Measurements from ENCODE around the gene LCE3E. TPM values are rescaled to one million over a fixed set of nuclear protein-coding genes. Genes with fewer than 3 reads are reported as not detected.
"Not testable (repeated sequence)": the region's sequence is repeated elsewhere in the genome, so short reads cannot be mapped to it uniquely, and the experiment has no call there.

Gene LCE3E
- total and polyA plus RNA-seq, 4 experiments from 2014 or later, result not detected

GRCh38 chr1:152579526-152579925 lies 12.9 kb upstream of the LCE3E start:
- DNase-seq; H3K36me3 Mint-ChIP-seq; H3K4me3 ChIP-seq (ENCODE audit: low read length in 2 of 2); H3K9me3 ChIP-seq (ENCODE audit: control insufficient read depth in 1 of 2, low read length in 2 of 2); H3K9me3 Mint-ChIP-seq; POLR2A ChIA-PET (ENCODE audit: partially characterized antibody); CTCF ChIA-PET (ENCODE audit: partially characterized antibody); H3K27ac Mint-ChIP-seq; H3K27ac ChIP-seq (ENCODE audit: low read depth, low read length); H3K4me1 ChIP-seq (ENCODE audit: insufficient read depth, low read length); H3K27me3 ChIP-seq (ENCODE audit: insufficient read depth, low read length); H3K4me1 Mint-ChIP-seq; H3K36me3 ChIP-seq (ENCODE audit: insufficient read depth, low read length); intact Hi-C loops (cut with micrococcal nuclease); H3K4me3 Mint-ChIP-seq: not testable (repeated sequence)
- peaks cover 15 to 21% of the 10 kb centered on the region in 2 donors for H3K27me3 Mint-ChIP-seq

- Histone ChIP-seq H3K36me3 (ENCODE audit: insufficient read depth, low read length) (no peaks in the 10 kb centered on the region), H3K27ac (ENCODE audit: low read depth, low read length) (no peak overlapping the region), H3K4me3 (ENCODE audit: low read length in 2 of 2) (no peak overlapping the region), H3K27me3 (ENCODE audit: insufficient read depth, low read length) (no peaks in the 10 kb centered on the region), H3K4me1 (ENCODE audit: insufficient read depth, low read length) (no peaks in the 10 kb centered on the region), H3K9me3 (ENCODE audit: control insufficient read depth in 1 of 2, low read length in 2 of 2) (no peaks in the 10 kb centered on the region)
- H3K27me3 Mint-ChIP-seq, result peaks cover 24 to 36% of the 10 kb centered on the region in 2 donors
- ChIA-PET CTCF (ENCODE audit: partially characterized antibody) (no interaction called here), POLR2A (ENCODE audit: partially characterized antibody) (no interaction called here)
- DNase-seq, result no peak
- no peak overlapping the region for H3K27ac Mint-ChIP-seq
- peaks cover 0 to 3% (median 0%) of the 10 kb centered on the region in 4 donors for H3K4me1 Mint-ChIP-seq
- no peaks in the 10 kb centered on the region for H3K36me3 Mint-ChIP-seq
- intact Hi-C loops (cut with micrococcal nuclease), result no loop called here
- H3K4me3 Mint-ChIP-seq, result no peak overlapping the region
- peaks cover 0 to 3% (median 0%) of the 10 kb centered on the region in 8 donors for H3K9me3 Mint-ChIP-seq
Observed at GRCh38 chr1:152577168-152577567, 10.6 kb upstream of the LCE3E start.

GRCh38 chr1:152565535-152566215 lies 905 bp downstream of the LCE3E start:
- intact Hi-C loops (cut with micrococcal nuclease), result no loop called here
- H3K36me3 ChIP-seq (ENCODE audit: insufficient read depth, low read length), result no peaks in the 10 kb centered on the region
- H3K4me3 ChIP-seq (ENCODE audit: low read length in 2 of 2), result no peak overlapping the region
- POLR2A ChIA-PET (ENCODE audit: partially characterized antibody), result no interaction called here
- CTCF ChIA-PET (ENCODE audit: partially characterized antibody), result no interaction called here
- no peaks in the 10 kb centered on the region for H3K4me1 Mint-ChIP-seq
- H3K36me3 Mint-ChIP-seq, result no peaks in the 10 kb centered on the region
- peaks cover under 1 to 4% of the 10 kb centered on the region in 2 donors for H3K27me3 Mint-ChIP-seq
- no peak overlapping the region for H3K27ac Mint-ChIP-seq
- H3K9me3 ChIP-seq (ENCODE audit: control insufficient read depth in 1 of 2, low read length in 2 of 2), result no peaks in the 10 kb centered on the region
- H3K4me3 Mint-ChIP-seq, result no peak overlapping the region
- no peaks in the 10 kb centered on the region for H3K4me1 ChIP-seq (ENCODE audit: insufficient read depth, low read length)
- DNase-seq, result no peak
- no peak overlapping the region for H3K27ac ChIP-seq (ENCODE audit: low read depth, low read length)
- H3K9me3 Mint-ChIP-seq, result peaks cover 0 to 25% (median 15%) of the 10 kb centered on the region in 8 donors
- H3K27me3 ChIP-seq (ENCODE audit: insufficient read depth, low read length), result no peaks in the 10 kb centered on the region

GRCh38 chr1:152565115-152565514 lies 1.5 kb downstream of the LCE3E start:
- no peak overlapping the region for H3K27ac Mint-ChIP-seq
- no peaks in the 10 kb centered on the region for H3K36me3 Mint-ChIP-seq
- CTCF ChIA-PET (ENCODE audit: partially characterized antibody), result no interaction called here
- no peaks in the 10 kb centered on the region for H3K4me1 Mint-ChIP-seq
- peaks cover 0 to 20% (median 14%) of the 10 kb centered on the region in 8 donors for H3K9me3 Mint-ChIP-seq
- H3K27ac ChIP-seq (ENCODE audit: low read depth, low read length), result no peak overlapping the region
- POLR2A ChIA-PET (ENCODE audit: partially characterized antibody), result no interaction called here
- no peaks in the 10 kb centered on the region for H3K9me3 ChIP-seq (ENCODE audit: control insufficient read depth in 1 of 2, low read length in 2 of 2)
- no peak overlapping the region for H3K4me3 ChIP-seq (ENCODE audit: low read length in 2 of 2)
- H3K27me3 Mint-ChIP-seq, result peaks cover 0 to 4% of the 10 kb centered on the region in 2 donors
- H3K4me3 Mint-ChIP-seq, result no peak overlapping the region
- no peaks in the 10 kb centered on the region for H3K27me3 ChIP-seq (ENCODE audit: insufficient read depth, low read length)
- intact Hi-C loops (cut with micrococcal nuclease), result no loop called here
- no peaks in the 10 kb centered on the region for H3K4me1 ChIP-seq (ENCODE audit: insufficient read depth, low read length)
- H3K36me3 ChIP-seq (ENCODE audit: insufficient read depth, low read length), result no peaks in the 10 kb centered on the region
- DNase-seq, result no peak

- H3K27me3 Mint-ChIP-seq; H3K27ac ChIP-seq (ENCODE audit: low read depth, low read length); H3K4me3 Mint-ChIP-seq; H3K27me3 ChIP-seq (ENCODE audit: insufficient read depth, low read length); POLR2A ChIA-PET (ENCODE audit: partially characterized antibody); H3K27ac Mint-ChIP-seq; CTCF ChIA-PET (ENCODE audit: partially characterized antibody); H3K36me3 Mint-ChIP-seq; H3K4me1 ChIP-seq (ENCODE audit: insufficient read depth, low read length); H3K9me3 ChIP-seq (ENCODE audit: control insufficient read depth in 1 of 2, low read length in 2 of 2); H3K36me3 ChIP-seq (ENCODE audit: insufficient read depth, low read length); H3K4me3 ChIP-seq (ENCODE audit: low read length in 2 of 2); H3K4me1 Mint-ChIP-seq; H3K9me3 Mint-ChIP-seq; intact Hi-C loops (cut with micrococcal nuclease); DNase-seq: not testable (repeated sequence)
Observed at GRCh38 chr1:152548358-152548757, 18.2 kb downstream of the LCE3E start.

GRCh38 chr1:152546704-152547103 lies 19.9 kb downstream of the LCE3E start:
- CTCF ChIA-PET (ENCODE audit: partially characterized antibody), result no interaction called here
- POLR2A ChIA-PET (ENCODE audit: partially characterized antibody), result no interaction called here
- intact Hi-C loops (cut with micrococcal nuclease), result no loop called here

GRCh38 chr1:152543820-152544219 lies 22.8 kb downstream of the LCE3E start:
- Mint-ChIP-seq H3K36me3 (no peaks in the 10 kb centered on the region), H3K4me1 (no peaks in the 10 kb centered on the region), H3K4me3 (no peak overlapping the region), H3K9me3 (peaks cover 0 to 6% (median 0%) of the 10 kb centered on the region in 8 donors), H3K27me3 (peaks cover 14 to 24% of the 10 kb centered on the region in 2 donors), H3K27ac (no peak overlapping the region)
- POLR2A ChIA-PET (ENCODE audit: partially characterized antibody), result no interaction called here
- Histone ChIP-seq H3K4me3 (ENCODE audit: low read length in 2 of 2) (no peak overlapping the region), H3K36me3 (ENCODE audit: insufficient read depth, low read length) (no peaks in the 10 kb centered on the region), H3K27ac (ENCODE audit: low read depth, low read length) (no peak overlapping the region), H3K9me3 (ENCODE audit: control insufficient read depth in 1 of 2, low read length in 2 of 2) (no peaks in the 10 kb centered on the region), H3K27me3 (ENCODE audit: insufficient read depth, low read length) (no peaks in the 10 kb centered on the region), H3K4me1 (ENCODE audit: insufficient read depth, low read length) (no peaks in the 10 kb centered on the region)
- CTCF ChIA-PET (ENCODE audit: partially characterized antibody), result no interaction called here
- DNase-seq, result no peak
- intact Hi-C loops (cut with micrococcal nuclease), result no loop called here

More at GRCh38 chr1:152546704-152547103, 19.9 kb downstream of the LCE3E start:
- Histone ChIP-seq H3K27ac (ENCODE audit: low read depth, low read length) (no peak overlapping the region), H3K36me3 (ENCODE audit: insufficient read depth, low read length) (no peaks in the 10 kb centered on the region), H3K27me3 (ENCODE audit: insufficient read depth, low read length) (no peaks in the 10 kb centered on the region), H3K4me1 (ENCODE audit: insufficient read depth, low read length) (no peaks in the 10 kb centered on the region), H3K9me3 (ENCODE audit: control insufficient read depth in 1 of 2, low read length in 2 of 2) (no peaks in the 10 kb centered on the region), H3K4me3 (ENCODE audit: low read length in 2 of 2) (no peak overlapping the region)
- Mint-ChIP-seq H3K27me3 (peaks cover 7 to 14% of the 10 kb centered on the region in 2 donors), H3K9me3 (peaks cover 0 to 7% (median 1%) of the 10 kb centered on the region in 8 donors), H3K4me1 (no peaks in the 10 kb centered on the region), H3K27ac (no peak overlapping the region), H3K4me3 (no peak overlapping the region), H3K36me3 (no peaks in the 10 kb centered on the region)
- no peak for DNase-seq

GRCh38 chr1:152539901-152540300 lies 26.7 kb downstream of the LCE3E start:
- Mint-ChIP-seq H3K4me1 (no peaks in the 10 kb centered on the region), H3K36me3 (no peaks in the 10 kb centered on the region), H3K4me3 (no peak overlapping the region), H3K27me3 (peaks cover 21 to 33% of the 10 kb centered on the region in 2 donors), H3K27ac (no peak overlapping the region), H3K9me3 (no peaks in the 10 kb centered on the region)
- ChIA-PET CTCF (ENCODE audit: partially characterized antibody) (no interaction called here), POLR2A (ENCODE audit: partially characterized antibody) (no interaction called here)
- Histone ChIP-seq H3K27ac (ENCODE audit: low read depth, low read length) (no peak overlapping the region), H3K27me3 (ENCODE audit: insufficient read depth, low read length) (no peaks in the 10 kb centered on the region), H3K4me1 (ENCODE audit: insufficient read depth, low read length) (no peaks in the 10 kb centered on the region), H3K36me3 (ENCODE audit: insufficient read depth, low read length) (no peaks in the 10 kb centered on the region), H3K9me3 (ENCODE audit: control insufficient read depth in 1 of 2, low read length in 2 of 2) (no peaks in the 10 kb centered on the region), H3K4me3 (ENCODE audit: low read length in 2 of 2) (no peak overlapping the region)
- no peak for DNase-seq
- intact Hi-C loops (cut with micrococcal nuclease), result no loop called here
